ENCODE results near the gene PTPRN2. TPM values are rescaled to one million over a fixed set of nuclear protein-coding genes. Genes with fewer than 3 reads are reported as not detected.

Gene PTPRN2
- total and polyA plus RNA-seq, 2 of the 13 experiments (the other 11 are each of a cell fraction or from before 2014, with no cell fraction given), result 2.5 to 24.2 TPM

DNA sequence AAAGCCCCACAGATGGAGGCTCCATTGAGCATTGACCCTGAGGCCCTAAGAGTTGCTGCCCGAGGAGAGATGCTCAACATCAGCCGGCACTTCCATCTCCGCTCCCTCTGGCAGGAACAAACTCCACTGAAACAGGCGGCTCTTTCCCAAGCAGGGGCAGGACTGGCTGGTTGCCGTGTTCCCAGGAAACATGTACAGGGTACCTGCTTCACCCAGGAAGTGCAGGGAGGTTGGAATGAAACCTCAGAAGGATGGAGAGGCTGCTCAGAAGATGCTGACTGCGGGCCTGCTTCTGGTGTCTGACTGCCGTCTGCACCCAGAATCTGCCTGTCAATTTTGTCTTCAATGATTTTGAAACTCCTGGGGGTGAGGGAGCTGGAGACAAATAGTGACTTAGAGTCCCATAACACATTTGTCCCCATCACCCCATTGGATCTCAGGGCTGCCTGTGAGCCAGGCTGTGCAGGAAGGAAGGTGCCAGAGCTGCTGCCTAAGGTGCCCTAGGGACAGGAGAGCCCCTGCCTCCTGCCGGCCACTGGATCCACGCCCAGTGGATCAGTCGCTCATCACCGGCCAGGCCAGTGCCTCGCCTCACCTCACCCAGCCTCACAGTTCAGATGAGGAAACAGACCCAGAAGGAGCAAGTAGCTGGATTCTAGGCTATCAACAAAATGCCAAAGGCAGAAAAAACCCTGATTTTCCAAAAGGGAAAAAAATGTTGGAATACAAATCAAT is 237.3 kb downstream of the PTPRN2 start:
- Histone ChIP-seq H4K20me1 (ENCODE audit: insufficient read depth, low read length) (peaks cover 48% of the 10 kb centered on the region), H3K4me2 (ENCODE audit: low read depth, low read length) (no peak overlapping the region), H3K4me1 (ENCODE audit: insufficient read depth, low read length) (no peaks in the 10 kb centered on the region), H3K27me3 (ENCODE audit: control insufficient read depth in 1 of 2, insufficient read depth in 2 of 2, low read length in 2 of 2) (no peaks in the 10 kb centered on the region; a peak in 1 of 5 replicates), H2AFZ (ENCODE audit: low read length) (no peak overlapping the region), H3K36me3 (replicated peaks in 1 of 2; ENCODE audit: control insufficient read depth in 1 of 2, insufficient read depth in 2 of 2, low read length in 2 of 2) (no peaks in the 10 kb centered on the region), H3K9ac (ENCODE audit: insufficient read depth, low read depth, low read length) (no peak overlapping the region), H3K4me3 (replicated peaks in 1 of 3; ENCODE audit: insufficient read depth in 1 of 3, low read depth in 2 of 3, low read length in 3 of 3) (no peak overlapping the region), H3K79me2 (ENCODE audit: insufficient read depth, low read length) (no peaks in the 10 kb centered on the region), H3K27ac (ENCODE audit: extremely low read length, insufficient read depth, low read length) (no peak overlapping the region), H3K9me3 (ENCODE audit: low read length) (no peaks in the 10 kb centered on the region; the same call in 1 of the 2 replicates)
- 70% methylated on average over 9 of the region's 12 CpGs for WGBS (ENCODE audit: low lambda C conversion rate)
- in situ Hi-C loops (cut with HindIII; ENCODE audit: extremely low pct_ligation_motif_present, low pct_unique_long_range_greater_than_20kb) (loop anchor here (25.0 kb wide), 1 partner anchor 288 kb away; no protein-coding TSS in a partner anchor), intact Hi-C loops (cut with micrococcal nuclease; ENCODE audit: unreplicated experiment) (loop anchor here (5.0 kb wide), 1 partner anchor 293 kb away; no protein-coding TSS in a partner anchor)
- ChIA-PET CTCF (ENCODE audit: low intra/inter-chr PET ratio, low total read pairs) (no interaction called here), POLR2A (no interaction called here)
- TF ChIP-seq, protein P1, sequence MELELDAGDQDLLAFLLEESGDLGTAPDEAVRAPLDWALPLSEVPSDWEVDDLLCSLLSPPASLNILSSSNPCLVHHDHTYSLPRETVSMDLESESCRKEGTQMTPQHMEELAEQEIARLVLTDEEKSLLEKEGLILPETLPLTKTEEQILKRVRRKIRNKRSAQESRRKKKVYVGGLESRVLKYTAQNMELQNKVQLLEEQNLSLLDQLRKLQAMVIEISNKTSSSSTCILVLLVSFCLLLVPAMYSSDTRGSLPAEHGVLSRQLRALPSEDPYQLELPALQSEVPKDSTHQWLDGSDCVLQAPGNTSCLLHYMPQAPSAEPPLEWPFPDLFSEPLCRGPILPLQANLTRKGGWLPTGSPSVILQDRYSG (CRISPR knock-in tag; IDR thresholded peaks at IDR 0.05), result no peak
- TF ChIP-seq ZNF343 (CRISPR knock-in tag; IDR thresholded peaks at IDR 0.05), result no peak
- TF ChIP-seq TEAD3 (CRISPR knock-in tag; optimal IDR thresholded peaks at IDR 0.05; ENCODE audit: borderline replicate concordance), result no peak
- FAIRE-seq (no peak), DNase-seq (ENCODE audit: low spot score) (no peak), ATAC-seq (no peak; the same call in 2 of the 3 replicates)
- BruUV-seq (replicated peaks), result no TSS peak

DNA sequence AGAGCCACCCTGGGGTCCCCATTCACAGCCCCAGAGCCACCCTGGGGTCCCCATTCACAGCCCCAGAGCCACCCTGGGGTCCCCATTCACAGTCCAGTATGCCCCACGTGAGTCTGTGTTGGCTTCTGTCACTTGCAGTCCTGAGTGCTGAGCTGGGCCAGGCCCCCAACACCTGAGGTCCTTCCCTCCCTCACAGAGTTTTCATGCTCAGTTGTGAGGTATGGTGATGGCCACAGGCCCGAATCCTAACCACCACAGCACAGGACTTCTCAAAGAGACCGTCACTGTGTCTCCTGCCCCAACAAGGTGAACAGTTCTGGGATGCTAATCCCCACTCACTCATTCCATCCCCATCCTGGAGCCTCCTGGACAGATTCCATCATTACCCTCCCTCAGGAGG is 239.2 kb downstream of the PTPRN2 start:
- FAIRE-seq, result no peak
- no peak overlapping the region for H2AFZ ChIP-seq (ENCODE audit: low read length)
- TF ChIP-seq TOPORS (CRISPR knock-in tag; IDR thresholded peaks at IDR 0.05) (no peak), ZSCAN12 (CRISPR knock-in tag; IDR thresholded peaks at IDR 0.05) (no peak), ZNF7 (CRISPR knock-in tag; IDR thresholded peaks at IDR 0.05) (no peak), TBL1XR1 (IDR thresholded peaks at IDR 0.05; ENCODE audit: borderline replicate concordance, low read length, partially characterized antibody) (no peak), ATF7 (IDR thresholded peaks at IDR 0.05) (no peak), ATF7 (CRISPR knock-in tag; IDR thresholded peaks at IDR 0.05) (no peak), SNRNP70 (IDR thresholded peaks at IDR 0.05; ENCODE audit: low read depth, low read length) (no peak), NR3C1 (CRISPR knock-in tag; IDR thresholded peaks at IDR 0.05) (no peak), THYN1 (CRISPR knock-in tag; IDR thresholded peaks at IDR 0.05; ENCODE audit: borderline replicate concordance, low read depth) (no peak), ZNF33A (CRISPR knock-in tag; IDR thresholded peaks at IDR 0.05; ENCODE audit: borderline replicate concordance) (no peak)
- TF ChIP-seq, protein P2, sequence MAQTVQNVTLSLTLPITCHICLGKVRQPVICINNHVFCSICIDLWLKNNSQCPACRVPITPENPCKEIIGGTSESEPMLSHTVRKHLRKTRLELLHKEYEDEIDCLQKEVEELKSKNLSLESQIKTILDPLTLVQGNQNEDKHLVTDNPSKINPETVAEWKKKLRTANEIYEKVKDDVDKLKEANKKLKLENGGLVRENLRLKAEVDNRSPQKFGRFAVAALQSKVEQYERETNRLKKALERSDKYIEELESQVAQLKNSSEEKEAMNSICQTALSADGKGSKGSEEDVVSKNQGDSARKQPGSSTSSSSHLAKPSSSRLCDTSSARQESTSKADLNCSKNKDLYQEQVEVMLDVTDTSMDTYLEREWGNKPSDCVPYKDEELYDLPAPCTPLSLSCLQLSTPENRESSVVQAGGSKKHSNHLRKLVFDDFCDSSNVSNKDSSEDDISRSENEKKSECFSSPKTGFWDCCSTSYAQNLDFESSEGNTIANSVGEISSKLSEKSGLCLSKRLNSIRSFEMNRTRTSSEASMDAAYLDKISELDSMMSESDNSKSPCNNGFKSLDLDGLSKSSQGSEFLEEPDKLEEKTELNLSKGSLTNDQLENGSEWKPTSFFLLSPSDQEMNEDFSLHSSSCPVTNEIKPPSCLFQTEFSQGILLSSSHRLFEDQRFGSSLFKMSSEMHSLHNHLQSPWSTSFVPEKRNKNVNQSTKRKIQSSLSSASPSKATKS (CRISPR knock-in tag; IDR thresholded peaks at IDR 0.05), result no peak

More for the DNA sequence above, 239.2 kb downstream of the PTPRN2 start:
- H3K27me3 ChIP-seq (ENCODE audit: control insufficient read depth in 1 of 2, insufficient read depth in 2 of 2, low read length in 2 of 2), result no peaks in the 10 kb centered on the region
- peaks cover 46% of the 10 kb centered on the region; the same call in 1 of the 2 replicates for H4K20me1 ChIP-seq (ENCODE audit: insufficient read depth, low read length)
- intact Hi-C loops (cut with micrococcal nuclease; ENCODE audit: unreplicated experiment), result no loop called here
- no peaks in the 10 kb centered on the region for H3K9me3 ChIP-seq (ENCODE audit: low read length)
- H3K4me1 ChIP-seq (ENCODE audit: insufficient read depth, low read length), result no peaks in the 10 kb centered on the region
- no peak overlapping the region for H3K4me3 ChIP-seq (replicated peaks in 1 of 3; ENCODE audit: insufficient read depth in 1 of 3, low read depth in 2 of 3, low read length in 3 of 3)
- H3K36me3 ChIP-seq (replicated peaks in 1 of 2; ENCODE audit: control insufficient read depth in 1 of 2, insufficient read depth in 2 of 2, low read length in 2 of 2), result no peaks in the 10 kb centered on the region
- DNase-seq (ENCODE audit: low spot score) (no peak), ATAC-seq (no peak)
- BruUV-seq (replicated peaks), result no TSS peak
- POLR2A ChIA-PET, result no interaction called here
- CTCF ChIA-PET (ENCODE audit: low intra/inter-chr PET ratio, low total read pairs), result no interaction called here
- H3K9ac ChIP-seq (ENCODE audit: insufficient read depth, low read depth, low read length), result no peak overlapping the region
- 87% methylated on average over 3 of the region's 3 CpGs for WGBS (ENCODE audit: low lambda C conversion rate)
- H3K27ac ChIP-seq (ENCODE audit: extremely low read length, insufficient read depth, low read length), result no peak overlapping the region
- no peak overlapping the region for H3K4me2 ChIP-seq (ENCODE audit: low read depth, low read length)
- H3K79me2 ChIP-seq (ENCODE audit: insufficient read depth, low read length), result no peaks in the 10 kb centered on the region
- in situ Hi-C loops (cut with HindIII; ENCODE audit: extremely low pct_ligation_motif_present, low pct_unique_long_range_greater_than_20kb), result no loop called here
